HEK293T (cell line): ENCODE data around the gene MXRA5.
"Not testable (repeated sequence)": the region's sequence is repeated elsewhere in the genome, so short reads cannot be mapped to it uniquely, and the experiment has no call there.

Experiments
- ARNT ChIP-seq: fragments of 450-650 bp; IDR thresholded peaks from 2 replicates; pipeline ENCODE4 v1.6.1; 2017; ENCODE audit warnings: mild to moderate bottlenecking
- ELF4 ChIP-seq: fragments of 450-650 bp; IDR thresholded peaks from 2 replicates; pipeline ENCODE4 v1.6.1; 2017; ENCODE audit warnings: antibody characterized with exemption
- FOXK2 ChIP-seq: fragments of 450-650 bp; IDR thresholded peaks from 2 replicates; pipeline ENCODE4 v1.6.1; 2016; ENCODE audit warnings: mild to moderate bottlenecking
- FOXM1 ChIP-seq: fragments of 450-650 bp; IDR thresholded peaks from 2 replicates; pipeline ENCODE4 v1.6.1; 2017; ENCODE audit warnings: mild to moderate bottlenecking, borderline replicate concordance
- HDGF ChIP-seq: fragments of 450-650 bp; IDR thresholded peaks from 2 replicates; pipeline ENCODE4 v1.6.1; 2017; ENCODE audit warnings: antibody characterized with exemption, borderline replicate concordance
- L3MBTL2 ChIP-seq: fragments of 450-650 bp; conservative IDR thresholded peaks from 2 replicates; pipeline ENCODE4 v1.6.1; 2016; ENCODE audit warnings: mild to moderate bottlenecking
- NFRKB ChIP-seq: fragments of 450-650 bp; IDR thresholded peaks from 2 replicates; pipeline ENCODE4 v1.6.1; 2016; ENCODE audit warnings: mild to moderate bottlenecking, moderate library complexity
- SP1 ChIP-seq: fragments of 450-650 bp; IDR thresholded peaks from 2 replicates; pipeline ENCODE4 v1.6.1; 2017
- TARDBP ChIP-seq: fragments of 450-650 bp; IDR thresholded peaks from 2 replicates; pipeline ENCODE4 v1.6.1; 2016
- ZNF384 ChIP-seq: fragments of 450-650 bp; IDR thresholded peaks from 2 replicates; pipeline ENCODE4 v1.6.1; 2016
- TF ChIP-seq, protein P1 (sequence below): fragments of 450-650 bp; IDR thresholded peaks from 2 replicates; pipeline ENCODE4 v1.6.1; 2016

DNA sequence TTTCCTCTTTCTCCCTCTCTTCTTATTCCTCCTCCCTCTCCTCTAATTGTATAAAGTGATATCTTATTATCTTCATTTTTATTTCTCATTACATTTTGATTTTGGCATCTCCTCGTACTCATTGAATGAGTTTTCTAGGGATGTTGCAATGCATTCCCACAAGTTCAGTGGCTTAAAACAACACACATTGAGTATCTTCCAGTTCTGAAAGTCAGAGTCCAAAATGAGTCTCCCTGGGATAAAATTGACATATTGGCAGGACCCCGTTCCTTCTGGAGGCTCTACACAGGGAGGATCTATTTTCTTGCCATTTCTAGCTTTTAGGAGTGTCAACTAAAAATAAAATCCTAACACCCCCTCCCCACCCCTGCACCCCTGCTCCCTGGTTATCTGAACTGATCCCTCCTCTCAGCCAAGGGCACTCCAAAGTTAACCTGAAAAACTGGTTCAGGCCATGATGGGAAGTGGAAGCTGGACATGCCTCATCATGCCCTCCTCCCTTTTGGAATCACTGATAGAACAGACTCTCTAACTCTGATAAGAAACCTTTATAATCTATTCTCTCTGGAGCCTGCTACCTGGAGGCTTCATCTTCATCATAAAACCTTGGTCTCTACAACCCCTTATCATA is 29.5 kb upstream of the MXRA5 start:
- not testable (repeated sequence) for TF ChIP-seq ELF4, HDGF, FOXM1, NFRKB, ARNT, SP1, ZNF384, FOXK2, TARDBP, L3MBTL2
- TF ChIP-seq, protein P1, sequence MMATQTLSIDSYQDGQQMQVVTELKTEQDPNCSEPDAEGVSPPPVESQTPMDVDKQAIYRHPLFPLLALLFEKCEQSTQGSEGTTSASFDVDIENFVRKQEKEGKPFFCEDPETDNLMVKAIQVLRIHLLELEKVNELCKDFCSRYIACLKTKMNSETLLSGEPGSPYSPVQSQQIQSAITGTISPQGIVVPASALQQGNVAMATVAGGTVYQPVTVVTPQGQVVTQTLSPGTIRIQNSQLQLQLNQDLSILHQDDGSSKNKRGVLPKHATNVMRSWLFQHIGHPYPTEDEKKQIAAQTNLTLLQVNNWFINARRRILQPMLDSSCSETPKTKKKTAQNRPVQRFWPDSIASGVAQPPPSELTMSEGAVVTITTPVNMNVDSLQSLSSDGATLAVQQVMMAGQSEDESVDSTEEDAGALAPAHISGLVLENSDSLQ, result not testable (repeated sequence)
